ENCODE data around the gene NIBAN1. TPM values are rescaled to one million over a fixed set of nuclear protein-coding genes. Genes with fewer than 3 reads are reported as not detected.

Gene NIBAN1
- total and polyA plus RNA-seq, 9 of the 15 experiments (the other 6 are each of a cell fraction or from before 2014, with no cell fraction given) = 1.5 to 26.6 (median 16.2) TPM

DNA sequence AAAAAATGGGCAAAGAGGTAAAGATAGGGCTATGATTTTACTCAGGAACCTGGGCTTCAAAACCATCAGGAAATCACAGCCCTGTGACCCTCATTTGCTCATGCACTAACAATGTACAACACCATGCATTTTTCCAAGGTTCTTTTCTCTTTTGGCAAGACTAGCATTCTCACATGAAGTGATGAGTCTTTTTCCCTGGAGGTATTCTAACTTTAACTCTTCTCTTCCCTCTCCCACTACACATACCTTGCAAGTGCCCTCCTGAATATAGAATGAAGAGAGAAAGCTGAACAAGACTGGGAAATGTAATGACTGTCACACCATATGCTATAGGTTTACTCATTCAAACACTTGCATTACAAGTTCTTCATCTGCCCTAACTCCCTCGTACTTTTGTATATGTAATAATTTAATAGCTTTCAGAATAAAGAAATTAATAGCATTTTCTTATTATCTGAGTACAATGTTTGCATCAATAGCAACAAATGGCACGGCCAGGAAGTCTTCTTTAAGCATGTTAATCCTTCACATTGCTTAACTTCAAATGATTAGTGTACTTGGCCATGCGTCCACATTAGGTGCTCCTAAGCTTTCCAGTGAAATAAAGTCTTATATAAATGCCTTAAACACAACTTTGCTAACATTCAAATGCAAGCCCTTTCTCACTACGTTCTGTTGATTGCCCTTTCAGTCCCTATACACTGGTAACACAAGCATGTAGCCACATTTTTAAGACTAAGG, 1.8 kb downstream of the NIBAN1 start (continued):
- TF ChIP-seq, protein P1, sequence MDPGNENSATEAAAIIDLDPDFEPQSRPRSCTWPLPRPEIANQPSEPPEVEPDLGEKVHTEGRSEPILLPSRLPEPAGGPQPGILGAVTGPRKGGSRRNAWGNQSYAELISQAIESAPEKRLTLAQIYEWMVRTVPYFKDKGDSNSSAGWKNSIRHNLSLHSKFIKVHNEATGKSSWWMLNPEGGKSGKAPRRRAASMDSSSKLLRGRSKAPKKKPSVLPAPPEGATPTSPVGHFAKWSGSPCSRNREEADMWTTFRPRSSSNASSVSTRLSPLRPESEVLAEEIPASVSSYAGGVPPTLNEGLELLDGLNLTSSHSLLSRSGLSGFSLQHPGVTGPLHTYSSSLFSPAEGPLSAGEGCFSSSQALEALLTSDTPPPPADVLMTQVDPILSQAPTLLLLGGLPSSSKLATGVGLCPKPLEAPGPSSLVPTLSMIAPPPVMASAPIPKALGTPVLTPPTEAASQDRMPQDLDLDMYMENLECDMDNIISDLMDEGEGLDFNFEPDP (CRISPR knock-in tag; IDR thresholded peaks at IDR 0.05) = no peak
- TF ChIP-seq, protein P2, sequence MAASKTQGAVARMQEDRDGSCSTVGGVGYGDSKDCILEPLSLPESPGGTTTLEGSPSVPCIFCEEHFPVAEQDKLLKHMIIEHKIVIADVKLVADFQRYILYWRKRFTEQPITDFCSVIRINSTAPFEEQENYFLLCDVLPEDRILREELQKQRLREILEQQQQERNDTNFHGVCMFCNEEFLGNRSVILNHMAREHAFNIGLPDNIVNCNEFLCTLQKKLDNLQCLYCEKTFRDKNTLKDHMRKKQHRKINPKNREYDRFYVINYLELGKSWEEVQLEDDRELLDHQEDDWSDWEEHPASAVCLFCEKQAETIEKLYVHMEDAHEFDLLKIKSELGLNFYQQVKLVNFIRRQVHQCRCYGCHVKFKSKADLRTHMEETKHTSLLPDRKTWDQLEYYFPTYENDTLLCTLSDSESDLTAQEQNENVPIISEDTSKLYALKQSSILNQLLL (CRISPR knock-in tag; IDR thresholded peaks at IDR 0.05; ENCODE audit: borderline replicate concordance) = no peak
- TF ChIP-seq ZNF655 (CRISPR knock-in tag; IDR thresholded peaks at IDR 0.05) = no peak
- TF ChIP-seq, protein P3, sequence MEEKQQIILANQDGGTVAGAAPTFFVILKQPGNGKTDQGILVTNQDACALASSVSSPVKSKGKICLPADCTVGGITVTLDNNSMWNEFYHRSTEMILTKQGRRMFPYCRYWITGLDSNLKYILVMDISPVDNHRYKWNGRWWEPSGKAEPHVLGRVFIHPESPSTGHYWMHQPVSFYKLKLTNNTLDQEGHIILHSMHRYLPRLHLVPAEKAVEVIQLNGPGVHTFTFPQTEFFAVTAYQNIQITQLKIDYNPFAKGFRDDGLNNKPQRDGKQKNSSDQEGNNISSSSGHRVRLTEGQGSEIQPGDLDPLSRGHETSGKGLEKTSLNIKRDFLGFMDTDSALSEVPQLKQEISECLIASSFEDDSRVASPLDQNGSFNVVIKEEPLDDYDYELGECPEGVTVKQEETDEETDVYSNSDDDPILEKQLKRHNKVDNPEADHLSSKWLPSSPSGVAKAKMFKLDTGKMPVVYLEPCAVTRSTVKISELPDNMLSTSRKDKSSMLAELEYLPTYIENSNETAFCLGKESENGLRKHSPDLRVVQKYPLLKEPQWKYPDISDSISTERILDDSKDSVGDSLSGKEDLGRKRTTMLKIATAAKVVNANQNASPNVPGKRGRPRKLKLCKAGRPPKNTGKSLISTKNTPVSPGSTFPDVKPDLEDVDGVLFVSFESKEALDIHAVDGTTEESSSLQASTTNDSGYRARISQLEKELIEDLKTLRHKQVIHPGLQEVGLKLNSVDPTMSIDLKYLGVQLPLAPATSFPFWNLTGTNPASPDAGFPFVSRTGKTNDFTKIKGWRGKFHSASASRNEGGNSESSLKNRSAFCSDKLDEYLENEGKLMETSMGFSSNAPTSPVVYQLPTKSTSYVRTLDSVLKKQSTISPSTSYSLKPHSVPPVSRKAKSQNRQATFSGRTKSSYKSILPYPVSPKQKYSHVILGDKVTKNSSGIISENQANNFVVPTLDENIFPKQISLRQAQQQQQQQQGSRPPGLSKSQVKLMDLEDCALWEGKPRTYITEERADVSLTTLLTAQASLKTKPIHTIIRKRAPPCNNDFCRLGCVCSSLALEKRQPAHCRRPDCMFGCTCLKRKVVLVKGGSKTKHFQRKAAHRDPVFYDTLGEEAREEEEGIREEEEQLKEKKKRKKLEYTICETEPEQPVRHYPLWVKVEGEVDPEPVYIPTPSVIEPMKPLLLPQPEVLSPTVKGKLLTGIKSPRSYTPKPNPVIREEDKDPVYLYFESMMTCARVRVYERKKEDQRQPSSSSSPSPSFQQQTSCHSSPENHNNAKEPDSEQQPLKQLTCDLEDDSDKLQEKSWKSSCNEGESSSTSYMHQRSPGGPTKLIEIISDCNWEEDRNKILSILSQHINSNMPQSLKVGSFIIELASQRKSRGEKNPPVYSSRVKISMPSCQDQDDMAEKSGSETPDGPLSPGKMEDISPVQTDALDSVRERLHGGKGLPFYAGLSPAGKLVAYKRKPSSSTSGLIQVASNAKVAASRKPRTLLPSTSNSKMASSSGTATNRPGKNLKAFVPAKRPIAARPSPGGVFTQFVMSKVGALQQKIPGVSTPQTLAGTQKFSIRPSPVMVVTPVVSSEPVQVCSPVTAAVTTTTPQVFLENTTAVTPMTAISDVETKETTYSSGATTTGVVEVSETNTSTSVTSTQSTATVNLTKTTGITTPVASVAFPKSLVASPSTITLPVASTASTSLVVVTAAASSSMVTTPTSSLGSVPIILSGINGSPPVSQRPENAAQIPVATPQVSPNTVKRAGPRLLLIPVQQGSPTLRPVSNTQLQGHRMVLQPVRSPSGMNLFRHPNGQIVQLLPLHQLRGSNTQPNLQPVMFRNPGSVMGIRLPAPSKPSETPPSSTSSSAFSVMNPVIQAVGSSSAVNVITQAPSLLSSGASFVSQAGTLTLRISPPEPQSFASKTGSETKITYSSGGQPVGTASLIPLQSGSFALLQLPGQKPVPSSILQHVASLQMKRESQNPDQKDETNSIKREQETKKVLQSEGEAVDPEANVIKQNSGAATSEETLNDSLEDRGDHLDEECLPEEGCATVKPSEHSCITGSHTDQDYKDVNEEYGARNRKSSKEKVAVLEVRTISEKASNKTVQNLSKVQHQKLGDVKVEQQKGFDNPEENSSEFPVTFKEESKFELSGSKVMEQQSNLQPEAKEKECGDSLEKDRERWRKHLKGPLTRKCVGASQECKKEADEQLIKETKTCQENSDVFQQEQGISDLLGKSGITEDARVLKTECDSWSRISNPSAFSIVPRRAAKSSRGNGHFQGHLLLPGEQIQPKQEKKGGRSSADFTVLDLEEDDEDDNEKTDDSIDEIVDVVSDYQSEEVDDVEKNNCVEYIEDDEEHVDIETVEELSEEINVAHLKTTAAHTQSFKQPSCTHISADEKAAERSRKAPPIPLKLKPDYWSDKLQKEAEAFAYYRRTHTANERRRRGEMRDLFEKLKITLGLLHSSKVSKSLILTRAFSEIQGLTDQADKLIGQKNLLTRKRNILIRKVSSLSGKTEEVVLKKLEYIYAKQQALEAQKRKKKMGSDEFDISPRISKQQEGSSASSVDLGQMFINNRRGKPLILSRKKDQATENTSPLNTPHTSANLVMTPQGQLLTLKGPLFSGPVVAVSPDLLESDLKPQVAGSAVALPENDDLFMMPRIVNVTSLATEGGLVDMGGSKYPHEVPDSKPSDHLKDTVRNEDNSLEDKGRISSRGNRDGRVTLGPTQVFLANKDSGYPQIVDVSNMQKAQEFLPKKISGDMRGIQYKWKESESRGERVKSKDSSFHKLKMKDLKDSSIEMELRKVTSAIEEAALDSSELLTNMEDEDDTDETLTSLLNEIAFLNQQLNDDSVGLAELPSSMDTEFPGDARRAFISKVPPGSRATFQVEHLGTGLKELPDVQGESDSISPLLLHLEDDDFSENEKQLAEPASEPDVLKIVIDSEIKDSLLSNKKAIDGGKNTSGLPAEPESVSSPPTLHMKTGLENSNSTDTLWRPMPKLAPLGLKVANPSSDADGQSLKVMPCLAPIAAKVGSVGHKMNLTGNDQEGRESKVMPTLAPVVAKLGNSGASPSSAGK (IDR thresholded peaks at IDR 0.05) = 0 out of 2 replicates have a peak, but pooled peaks have one; percentile 17
- TF ChIP-seq RAD21 (CRISPR knock-in tag; conservative IDR thresholded peaks at IDR 0.05 in 1 of 2, IDR thresholded peaks at IDR 0.05 in 1 of 2) = 0 out of 4 replicates have a peak, but pooled peaks of 1 of the 2 experiments have one; percentile 1
- 0 out of 2 replicates have a peak, but pooled peaks have one; percentile 33 for TF ChIP-seq ZZZ3 (IDR thresholded peaks at IDR 0.05)
- TF ChIP-seq ZNF134 (CRISPR knock-in tag; conservative IDR thresholded peaks at IDR 0.05) = no peak
- no peak for TF ChIP-seq KDM5B (IDR thresholded peaks at IDR 0.05; ENCODE audit: insufficient replicate concordance, low read depth, low read length)
- TF ChIP-seq NR4A1 (CRISPR knock-in tag; IDR thresholded peaks at IDR 0.05) = no peak
- TF ChIP-seq NR4A1 (tag; IDR thresholded peaks at IDR 0.05) = no peak
- no peak for TF ChIP-seq MIER1 (IDR thresholded peaks at IDR 0.05; ENCODE audit: low read depth)

All from K562 (cell line).